ENCODE results near the gene NPR2. TPM values are rescaled to one million over a fixed set of nuclear protein-coding genes. Genes with fewer than 3 reads are reported as not detected.

The NPR2 gene
- total and polyA plus RNA-seq, 2 of the 13 experiments (the other 11 are each of a cell fraction or from before 2014, with no cell fraction given), result 7.4 to 9.4 TPM

- TF ChIP-seq ZBTB39 (CRISPR knock-in tag; IDR thresholded peaks at IDR 0.05) (no peak), RBFOX2 (IDR thresholded peaks at IDR 0.05; ENCODE audit: low read depth, low read length) (peak; percentile 100), ZNF274 (CRISPR knock-in tag; IDR thresholded peaks at IDR 0.05) (no peak), HDAC2 (CRISPR knock-in tag; IDR thresholded peaks at IDR 0.05) (no peak), PTBP1 (IDR thresholded peaks at IDR 0.05; ENCODE audit: low read depth, low read length, poor library complexity, severe bottlenecking) (no peak), NCOR1 (IDR thresholded peaks at IDR 0.05; ENCODE audit: borderline replicate concordance, low read length) (peak; percentile 44; the same call in 1 of the 2 replicates), AFF4 (CRISPR knock-in tag; IDR thresholded peaks at IDR 0.05) (0 out of 2 replicates have a peak, but pooled peaks have one; percentile 24), ZNF552 (CRISPR knock-in tag; IDR thresholded peaks at IDR 0.05; ENCODE audit: borderline replicate concordance) (peak; percentile 69; the same call in 1 of the 2 replicates), ATF1 (CRISPR knock-in tag; IDR thresholded peaks at IDR 0.05) (peak; percentile 65; the same call in 1 of the 2 replicates), KLF6 (CRISPR knock-in tag; IDR thresholded peaks at IDR 0.05) (no peak; the same call in 1 of the 2 replicates), MATR3 (CRISPR knock-in tag; IDR thresholded peaks at IDR 0.05) (no peak), MAFG (CRISPR knock-in tag; IDR thresholded peaks at IDR 0.05) (no peak), HOXA3 (CRISPR knock-in tag; IDR thresholded peaks at IDR 0.05) (peak; percentile 57), ZNF337 (CRISPR knock-in tag; IDR thresholded peaks at IDR 0.05; ENCODE audit: borderline replicate concordance, low read depth) (no peak), GABPB1 (CRISPR knock-in tag; IDR thresholded peaks at IDR 0.05) (peak; percentile 62; the same call in 1 of the 2 replicates), EHMT2 (IDR thresholded peaks at IDR 0.05; ENCODE audit: borderline replicate concordance, low read depth, low read length) (no peak; the same call in 1 of the 2 replicates), ZUFSP (CRISPR knock-in tag; IDR thresholded peaks at IDR 0.05; ENCODE audit: borderline replicate concordance) (no peak), FIP1L1 (IDR thresholded peaks at IDR 0.05; ENCODE audit: borderline replicate concordance, insufficient read depth, low read depth, low read length) (no peak)
Measured at GRCh38 chr9:35814841-35815543, 23.6 kb downstream of the NPR2 start, which contains the start of gene HINT2 (continued).
